Spinal cord (tissue), 10 donors: ENCODE data around the gene SEMA3E. TPM values are rescaled to one million over a fixed set of nuclear protein-coding genes. Genes with fewer than 3 reads are reported as not detected.
"Not testable (repeated sequence)": the region's sequence is repeated elsewhere in the genome, so short reads cannot be mapped to it uniquely, and the experiment has no call there.

Experiments used
- DNase-seq, 6 donors: peaks; one replicate each; pipeline versions ENCODE4 v3.0.0 to v3.0.0-alpha.2; 2013 to 2015; ENCODE audit warnings: low spot score in 6 of 6, low read depth in 4 of 6
- H3K27ac ChIP-seq: one replicate; pipeline ENCODE4 v1.5.1; 2013; ENCODE audit warnings: low read depth, low read length, control low read depth
- H3K27me3 ChIP-seq: one replicate; pipeline ENCODE4 v1.6.1; 2013; ENCODE audit warnings: low read length; ENCODE audit not compliant: control insufficient read depth, insufficient read depth
- H3K36me3 ChIP-seq: one replicate; pipeline ENCODE4 v1.6.1; 2013; ENCODE audit warnings: low read length; ENCODE audit not compliant: control insufficient read depth, insufficient read depth
- H3K4me1 ChIP-seq: one replicate; pipeline ENCODE4 v1.6.1; 2013; ENCODE audit warnings: low read length; ENCODE audit not compliant: control insufficient read depth, insufficient read depth
- H3K4me3 ChIP-seq: one replicate; pipeline ENCODE4 v1.5.1; 2013; ENCODE audit warnings: low read depth, low read length, control low read depth
- H3K9me3 ChIP-seq: one replicate; pipeline ENCODE4 v1.6.1; 2013; ENCODE audit warnings: low read length; ENCODE audit not compliant: control insufficient read depth, insufficient read depth
- WGBS: methylation state at CpG from one replicate; pipeline ENCODE4 v1.1.5; 2013; ENCODE audit warnings: missing lambda C conversion rate; ENCODE audit not compliant: insufficient coverage; 5-methylcytosine and 5-hydroxymethylcytosine counted together
- polyA plus RNA-seq, 2 donors: library from polyadenylated mRNA; unstranded; fragments of 120-200 nt; gene quantifications; one replicate each; pipeline ENCODE4 v1.2.1, GENCODE V29; 2013; ENCODE audit not compliant: insufficient read length in 2 of 2
- total RNA-seq, 2 donors: library from RNA; depleted of rRNA in 1 of 2; stranded (reverse); fragments of 120-200 nt in 1 of 2; fragments of >200 nt in 1 of 2; gene quantifications; one replicate each; pipeline versions ENCODE4 v1.2.3 to v1.2.4, GENCODE V29; 2013 to 2014
- donor health status: healthy.

Gene SEMA3E
- total and polyA plus RNA-seq, 4 donors, result 2.8 to 11.8 (median 7.1) TPM

DNA sequence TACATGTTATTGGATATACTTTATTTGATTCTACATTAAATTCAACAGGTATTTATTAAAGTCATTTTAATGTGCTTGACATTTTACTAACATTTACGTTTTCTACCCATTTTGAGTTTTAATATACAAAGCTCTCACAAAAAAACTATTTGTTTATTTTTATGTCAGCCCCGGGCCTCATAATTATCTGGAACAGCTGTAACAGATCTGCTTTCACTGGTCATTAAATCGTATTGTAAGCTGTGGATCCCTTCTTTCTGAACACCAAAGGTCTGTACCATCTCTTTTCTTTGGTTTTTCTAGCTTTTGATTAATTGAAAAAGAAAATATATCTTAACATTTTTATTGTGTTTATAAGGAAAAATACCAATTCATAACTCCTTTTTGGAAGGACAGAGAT lies 73.5 kb downstream of the SEMA3E start:
- no peak overlapping the region for H3K27ac ChIP-seq
- H3K4me1 ChIP-seq, result no peaks in the 10 kb centered on the region
- H3K36me3 ChIP-seq, result no peaks in the 10 kb centered on the region
- no peak for DNase-seq
- no peak overlapping the region for H3K4me3 ChIP-seq
- H3K9me3 ChIP-seq, result no peaks in the 10 kb centered on the region
- no CpG with 5 or more reads among the region's 3 CpGs for whole genome bisulfite sequencing
- no peaks in the 10 kb centered on the region for H3K27me3 ChIP-seq

DNA sequence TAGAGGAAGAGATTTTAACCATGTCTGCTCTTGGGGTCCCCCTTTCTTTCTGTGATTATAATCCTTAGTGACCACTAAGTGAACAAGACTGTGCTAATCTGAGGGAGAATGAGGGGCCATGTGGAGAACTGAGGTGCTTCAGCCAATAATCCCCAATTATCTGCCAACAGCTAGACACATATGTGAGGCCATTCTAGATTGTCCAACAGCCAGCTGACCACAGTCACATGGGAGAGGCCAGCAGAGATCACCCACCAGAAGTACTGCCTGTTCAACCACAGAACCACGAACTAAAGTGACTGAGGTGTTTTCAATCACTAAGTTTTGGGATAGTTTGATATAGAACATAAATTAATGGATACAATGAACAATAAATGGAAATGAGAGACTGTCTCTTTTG lies 74.3 kb downstream of the SEMA3E start:
- H3K36me3 ChIP-seq, result no peaks in the 10 kb centered on the region
- no peaks in the 10 kb centered on the region for H3K4me1 ChIP-seq
- no peak for DNase-seq
- H3K9me3 ChIP-seq, result no peaks in the 10 kb centered on the region
- WGBS, result no CpG with 5 or more reads among the region's 1 CpG
- H3K4me3 ChIP-seq, result no peak overlapping the region
- H3K27me3 ChIP-seq, result no peaks in the 10 kb centered on the region
- H3K27ac ChIP-seq, result no peak overlapping the region

DNA sequence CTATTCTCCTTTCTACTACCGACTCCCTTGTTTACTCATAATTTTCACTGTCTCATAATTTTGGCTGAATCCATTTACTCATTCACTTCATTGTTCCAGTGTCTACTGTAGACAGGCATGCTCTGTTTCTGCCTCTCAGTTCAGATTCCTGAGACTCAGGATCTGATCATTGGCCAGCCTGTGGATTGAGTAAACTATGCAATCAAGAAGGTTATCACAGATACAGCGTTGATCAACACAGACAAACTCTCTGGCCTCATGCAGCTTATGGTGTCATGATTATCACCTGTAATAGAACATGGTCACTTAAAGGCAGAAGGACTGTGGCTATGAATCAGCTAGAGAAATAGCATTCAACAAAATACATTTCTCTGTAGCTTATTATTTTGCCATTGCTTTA lies 86.0 kb downstream of the SEMA3E start:
- 80% methylated on average over 1 of the region's 2 CpGs for WGBS
- no peaks in the 10 kb centered on the region for H3K27me3 ChIP-seq

DNA sequence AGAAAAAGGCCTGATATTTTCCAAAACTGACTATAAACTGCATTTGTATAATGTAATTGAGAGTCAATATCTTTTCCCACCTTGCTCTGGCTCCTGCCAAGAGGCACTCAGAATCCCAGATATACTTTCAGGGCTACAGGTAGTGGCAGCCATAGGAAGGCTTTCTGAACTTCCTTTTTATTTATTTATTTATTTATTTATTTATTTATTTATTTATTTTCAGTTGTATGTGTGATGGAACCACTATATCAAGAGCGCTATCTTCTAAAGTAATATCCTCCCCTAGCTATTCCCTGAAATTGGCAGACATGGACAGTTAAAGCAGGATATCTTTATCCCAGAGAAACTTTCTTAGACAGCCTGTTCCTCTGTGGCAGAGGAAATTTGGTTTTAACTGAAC lies 86.7 kb downstream of the SEMA3E start:
- Histone ChIP-seq H3K36me3 (no peaks in the 10 kb centered on the region), H3K4me1 (no peaks in the 10 kb centered on the region), H3K9me3 (no peaks in the 10 kb centered on the region), H3K27me3 (no peaks in the 10 kb centered on the region), H3K4me3 (no peak overlapping the region), H3K27ac (no peak overlapping the region)
- no CpG with 5 or more reads among the region's 1 CpG for WGBS
- DNase-seq, result no peak

More for the DNA sequence above, 86.0 kb downstream of the SEMA3E start:
- H3K4me3 ChIP-seq, result no peak overlapping the region
- no peaks in the 10 kb centered on the region for H3K36me3 ChIP-seq
- H3K9me3 ChIP-seq, result no peaks in the 10 kb centered on the region
- H3K4me1 ChIP-seq, result no peaks in the 10 kb centered on the region
- no peak for DNase-seq
- H3K27ac ChIP-seq, result no peak overlapping the region

- H3K9me3 ChIP-seq, result no peaks in the 10 kb centered on the region
- no peaks in the 10 kb centered on the region for H3K36me3 ChIP-seq
- H3K27me3 ChIP-seq, result no peaks in the 10 kb centered on the region
- no peak overlapping the region for H3K4me3 ChIP-seq
- no peak overlapping the region for H3K27ac ChIP-seq
- no peaks in the 10 kb centered on the region for H3K4me1 ChIP-seq
- WGBS, result no CpG with 5 or more reads among the region's 3 CpGs
- no peak for DNase-seq
Measured at GRCh38 chr7:83559887-83560286, 89.1 kb downstream of the SEMA3E start.

GRCh38 chr7:83552556-83552955 lies 96.4 kb downstream of the SEMA3E start:
- not testable (repeated sequence) for H3K9me3 ChIP-seq, H3K4me1 ChIP-seq, DNase-seq, H3K4me3 ChIP-seq, H3K27ac ChIP-seq, H3K27me3 ChIP-seq, H3K36me3 ChIP-seq
- WGBS, result no CpG with 5 or more reads among the region's 3 CpGs

GRCh38 chr7:83550100-83550499 lies 98.8 kb downstream of the SEMA3E start:
- no peaks in the 10 kb centered on the region for H3K27me3 ChIP-seq
- DNase-seq, result no peak
- H3K4me3 ChIP-seq, result no peak overlapping the region
- H3K36me3 ChIP-seq, result no peaks in the 10 kb centered on the region
- no CpG with 5 or more reads among the region's 4 CpGs for WGBS
- H3K4me1 ChIP-seq, result no peaks in the 10 kb centered on the region
- no peak overlapping the region for H3K27ac ChIP-seq
- H3K9me3 ChIP-seq, result no peaks in the 10 kb centered on the region

DNA sequence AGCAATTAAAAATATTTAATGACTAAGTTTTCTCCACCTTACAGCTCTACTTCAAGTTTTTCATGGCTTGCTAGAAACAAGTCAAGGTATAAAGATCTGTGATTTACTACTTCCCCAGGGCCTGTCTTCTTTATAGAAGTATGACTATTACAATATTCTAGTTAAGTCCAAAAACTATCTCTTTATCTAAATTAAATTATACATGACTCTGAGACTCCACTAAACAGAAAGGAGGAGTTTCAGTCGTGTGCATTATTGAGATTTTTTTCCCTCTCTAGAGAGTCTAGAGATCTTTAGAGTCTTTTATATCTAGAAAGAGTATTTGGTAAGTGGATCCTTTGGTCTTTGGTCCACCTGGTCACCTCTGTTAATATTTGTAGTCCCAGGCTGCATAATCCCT lies 100.7 kb downstream of the SEMA3E start:
- Histone ChIP-seq H3K27ac (no peak overlapping the region), H3K9me3 (no peaks in the 10 kb centered on the region), H3K36me3 (no peaks in the 10 kb centered on the region), H3K4me1 (no peaks in the 10 kb centered on the region), H3K27me3 (no peaks in the 10 kb centered on the region), H3K4me3 (no peak overlapping the region)
- WGBS, result no CpG with 5 or more reads among the region's 1 CpG
- no peak for DNase-seq

DNA sequence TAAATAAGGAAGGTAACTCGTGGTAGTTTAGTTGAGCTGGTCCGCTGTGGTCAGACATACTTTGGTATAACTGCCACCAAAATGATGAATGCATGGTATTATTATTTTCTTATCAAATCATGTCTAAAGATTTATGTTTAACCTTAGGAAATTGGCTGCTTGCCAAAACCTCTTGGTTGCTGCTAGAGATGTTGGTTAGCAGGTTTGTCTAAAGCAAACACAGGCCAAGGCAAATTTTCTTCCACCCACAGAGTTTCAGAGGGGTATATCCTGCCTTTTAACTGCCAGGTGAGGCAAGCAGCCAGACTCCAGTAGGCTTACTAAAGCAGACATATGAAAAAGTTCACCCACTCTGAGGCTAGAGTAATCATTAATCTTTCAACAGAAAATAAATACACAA lies 101.4 kb downstream of the SEMA3E start:
- DNase-seq, result peak in 2 of 6 donors; percentile 6 to 13
- Histone ChIP-seq H3K4me3 (no peak overlapping the region), H3K36me3 (no peaks in the 10 kb centered on the region), H3K9me3 (no peaks in the 10 kb centered on the region), H3K27ac (no peak overlapping the region), H3K27me3 (no peaks in the 10 kb centered on the region), H3K4me1 (no peaks in the 10 kb centered on the region)
- no CpG with 5 or more reads among the region's 2 CpGs for WGBS

- H3K27ac ChIP-seq, result no peak overlapping the region
- H3K36me3 ChIP-seq, result no peaks in the 10 kb centered on the region
- H3K9me3 ChIP-seq, result no peaks in the 10 kb centered on the region
- WGBS, result no CpG with 5 or more reads among the region's 2 CpGs
- no peak overlapping the region for H3K4me3 ChIP-seq
- H3K27me3 ChIP-seq, result no peaks in the 10 kb centered on the region
- no peak for DNase-seq
- no peaks in the 10 kb centered on the region for H3K4me1 ChIP-seq
Measured at GRCh38 chr7:83546586-83546985, 102.4 kb downstream of the SEMA3E start.
